Endothelial cell of umbilical vein (primary cell): ENCODE results near the gene FBXL19. TPM values are rescaled to one million over a fixed set of nuclear protein-coding genes. Genes with fewer than 3 reads are reported as not detected.

Experiments
- BruUV-seq: library from RNA; stranded (reverse); fragments of 400-500 nt; replicated peaks from 2 replicates; lab custom pipeline; 2021; lab: Mats Ljungman, UMichigan
- CTCF ChIA-PET: fragments of 300-600, 350-600 bp; sonication (Branson Sonifier 250); formaldehyde crosslinking; loops from one replicate; lab custom pipeline; 2021; ENCODE audit warnings: antibody characterized with exemption, inconsistent platforms; lab: Charles Lee
- POLR2A ChIA-PET: fragments of 300-600, 350-600 bp; sonication (Branson Sonifier 250); formaldehyde crosslinking; loops from one replicate; lab custom pipeline; 2021; ENCODE audit warnings: antibody characterized with exemption, inconsistent platforms; lab: Charles Lee
- DNase-seq: peaks from one replicate; pipeline ENCODE4 v3.0.0-alpha.2; 2011; ENCODE audit warnings: low read depth, low spot score
- FAIRE-seq: peaks from 2 replicates; lab custom pipeline; 2011; peaks lifted over from hg19 to GRCh38; lab: Jason Lieb, UNC
- H2AFZ ChIP-seq: 2 replicates; pipeline ENCODE4 v1.6.0; 2012; ENCODE audit warnings: low read depth, low read length, control low read depth, inconsistent platforms
- H3K27ac ChIP-seq: 2 replicates; pipeline ENCODE4 v1.5.1; 2011; ENCODE audit warnings: low read depth, mild to moderate bottlenecking, control low read depth, low read length, moderate library complexity; ENCODE audit not compliant: insufficient read depth
- H3K27me3 ChIP-seq, 2 experiments: 2 replicates each; pipeline versions ENCODE4 v1.6.0 to v1.6.1; 2011; ENCODE audit warnings: low read length in 2 of 2, mixed read lengths in 1 of 2; ENCODE audit not compliant: control insufficient read depth in 2 of 2, insufficient read depth in 2 of 2
- H3K36me3 ChIP-seq, 2 experiments: 2 replicates in 1 of 2; 3 replicates in 1 of 2; pipeline ENCODE4 v1.5.1; 2011; ENCODE audit warnings: low read length in 2 of 2, mild to moderate bottlenecking in 1 of 2, moderate library complexity in 1 of 2; ENCODE audit not compliant: control insufficient read depth in 2 of 2, insufficient read depth in 2 of 2; ENCODE audit errors: extremely low read depth in 1 of 2
- H3K4me1 ChIP-seq: 3 replicates; pipeline ENCODE4 v1.5.1; 2011; ENCODE audit warnings: mild to moderate bottlenecking, low read length; ENCODE audit not compliant: control insufficient read depth, insufficient read depth; ENCODE audit errors: extremely low read depth
- H3K4me2 ChIP-seq: 2 replicates; pipeline ENCODE4 v1.6.1; 2011; ENCODE audit warnings: low read length, control low read depth, mixed read lengths; ENCODE audit not compliant: insufficient read depth
- H3K4me3 ChIP-seq, 3 experiments: fragments of 200-600 bp in 1 of 3; sonication (generic), shearing (Covaris generic) in 1 of 3; replicated peaks in 1 of 3; 2 replicates each; pipeline ENCODE4 v1.5.1; 2011 to 2016; ENCODE audit warnings: control low read depth in 3 of 3, low read length in 3 of 3, mild to moderate bottlenecking in 2 of 3, inconsistent platforms in 1 of 3, low read depth in 1 of 3, moderate library complexity in 1 of 3; ENCODE audit not compliant: insufficient read depth in 1 of 3
- H3K79me2 ChIP-seq: 2 replicates; pipeline ENCODE4 v1.6.0; 2012; ENCODE audit warnings: low read length, inconsistent platforms; ENCODE audit not compliant: control insufficient read depth, insufficient read depth
- H3K9ac ChIP-seq: replicated peaks from 2 replicates; pipeline ENCODE3; 2011; ENCODE audit warnings: low read length, control low read depth; ENCODE audit not compliant: insufficient read depth; ENCODE audit errors: extremely low read depth
- H3K9me1 ChIP-seq: replicated peaks from 3 replicates; pipeline ENCODE4 v1.6.0; 2011; ENCODE audit warnings: mild to moderate bottlenecking, low read length; ENCODE audit not compliant: control insufficient read depth, insufficient read depth; ENCODE audit errors: extremely low read depth
- H3K9me3 ChIP-seq: replicated peaks from 2 replicates; pipeline ENCODE4 v1.5.1; 2012; ENCODE audit warnings: low read length, inconsistent platforms; ENCODE audit not compliant: control insufficient read depth, insufficient read depth
- H4K20me1 ChIP-seq: replicated peaks from 2 replicates; pipeline ENCODE3; 2011; ENCODE audit warnings: mild to moderate bottlenecking, low read length; ENCODE audit not compliant: control insufficient read depth, insufficient read depth; ENCODE audit errors: extremely low read depth
- CTCF ChIP-seq, 2 donors: IDR thresholded peaks; 1 replicate in 1 of 2; 2 replicates in 1 of 2; pipeline ENCODE4 v1.5.1; 2011; ENCODE audit warnings: low read length in 2 of 2, mild to moderate bottlenecking in 2 of 2, moderate library complexity in 2 of 2, control low read depth in 1 of 2, inconsistent platforms in 1 of 2, low read depth in 1 of 2; ENCODE audit not compliant: insufficient read depth in 1 of 2; ENCODE audit errors: extremely low read depth in 1 of 2
- EZH2 ChIP-seq: IDR thresholded peaks from 2 replicates; pipeline ENCODE4 v1.6.1; 2012; ENCODE audit warnings: borderline replicate concordance, low read depth, mild to moderate bottlenecking, moderate library complexity, low read length, inconsistent platforms; ENCODE audit not compliant: severe bottlenecking
- FOS ChIP-seq: IDR thresholded peaks from 2 replicates; pipeline ENCODE4 v1.6.1; 2011; ENCODE audit warnings: mild to moderate bottlenecking, low read length, moderate library complexity, borderline replicate concordance; ENCODE audit not compliant: insufficient read depth
- GATA2 ChIP-seq: IDR thresholded peaks from 2 replicates; pipeline ENCODE4 v1.7.0; 2011; ENCODE audit warnings: low read depth, mild to moderate bottlenecking, moderate library complexity, mixed read lengths, low read length; ENCODE audit not compliant: insufficient read length, insufficient read depth
- JUN ChIP-seq: IDR thresholded peaks from 2 replicates; pipeline ENCODE4 v1.6.1; 2011; ENCODE audit warnings: borderline replicate concordance, low read depth; ENCODE audit not compliant: insufficient read length, insufficient read depth
- MYC ChIP-seq: IDR thresholded peaks from one replicate; pipeline ENCODE4 v1.6.1; 2011; ENCODE audit warnings: mild to moderate bottlenecking, low read depth, low read length
- POLR2A ChIP-seq: IDR thresholded peaks from 2 replicates; pipeline ENCODE4 v1.6.1; 2012; ENCODE audit warnings: low read depth, mild to moderate bottlenecking, control low read depth, low read length
- POLR2AphosphoS5 ChIP-seq: IDR thresholded peaks from 2 replicates; pipeline ENCODE4 v1.6.1; 2012; ENCODE audit warnings: low read depth, mild to moderate bottlenecking, control low read depth, low read length, moderate library complexity; ENCODE audit not compliant: insufficient read depth
- dilution Hi-C: fragments of 300-500 bp; cut with MboI; formaldehyde crosslinking; loops from one replicate; pipeline ENCODE4 v1.15.0; 2019; ENCODE audit warnings: low sequenced_read_pairs; ENCODE audit not compliant: extremely low pct_ligation_motif_present
- intact Hi-C: fragments of 100-400 bp; cut with micrococcal nuclease; formaldehyde crosslinking; loops from one replicate; pipeline ENCODE4 v1.10.0; 2022
- polyA plus RNA-seq, 4 experiments: library from polyadenylated mRNA; depleted of rRNA in 3 of 4; stranded (reverse) in 3 of 4; unstranded in 1 of 4; fragments of >200 nt; gene quantifications; 2 replicates each; pipeline versions ENCODE4 v1.2.1 to v1.2.3, GENCODE V29; 2011 to 2012; ENCODE audit warnings: missing spikeins in 1 of 4
- total RNA-seq: library from RNA; stranded (reverse); gene quantifications from 2 replicates; pipeline ENCODE4 v1.2.3, GENCODE V29; 2021
- TF ChIP-seq, protein P1 (sequence below): IDR thresholded peaks from 2 replicates; pipeline ENCODE4 v1.6.1; 2011; ENCODE audit not compliant: insufficient read depth, insufficient read length

FBXL19 gene
- total and polyA plus RNA-seq, 2 donors (not counting 3 experiments of a cell fraction or from before 2014, with no cell fraction given): 22.1 to 38.0 TPM

DNA sequence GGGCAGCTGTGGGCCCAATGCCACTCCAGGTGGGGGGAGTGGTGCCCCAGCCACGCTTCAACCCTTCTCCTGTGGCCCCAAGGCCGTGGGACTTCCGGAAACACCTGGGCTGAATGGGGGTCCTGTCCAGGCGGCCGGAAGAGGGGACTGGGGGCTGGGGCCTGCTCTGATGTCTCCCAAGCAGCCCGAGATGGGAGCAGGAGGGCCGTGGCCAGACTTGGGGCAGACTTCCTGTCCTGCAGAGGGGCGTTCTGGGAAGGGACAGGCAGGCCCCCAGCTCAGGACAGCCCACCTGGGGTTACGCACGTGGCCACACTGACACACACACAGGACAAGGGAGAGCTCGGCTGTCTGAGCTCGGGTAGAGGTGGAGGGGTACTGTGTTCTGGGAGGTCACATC is 66.7 kb downstream of the FBXL19 start:
- Histone ChIP-seq H3K36me3 (no peaks in the 10 kb centered on the region), H3K9me1 (no peaks in the 10 kb centered on the region), H3K79me2 (no peaks in the 10 kb centered on the region), H3K27ac (no peak overlapping the region), H3K9ac (no peak overlapping the region), H4K20me1 (no peaks in the 10 kb centered on the region), H3K4me2 (no peak overlapping the region), H3K9me3 (no peaks in the 10 kb centered on the region), H2AFZ (no peak overlapping the region), H3K4me3 (no peak overlapping the region), H3K4me1 (no peaks in the 10 kb centered on the region), H3K27me3 (no peaks in the 10 kb centered on the region)
- FAIRE-seq (no peak), DNase-seq (no peak)
- ChIA-PET CTCF (no interaction called here), POLR2A (no interaction called here)
- no TSS peak for BruUV-seq
- intact Hi-C loops (no loop called here), dilution Hi-C loops (no loop called here)
- TF ChIP-seq, protein P1, sequence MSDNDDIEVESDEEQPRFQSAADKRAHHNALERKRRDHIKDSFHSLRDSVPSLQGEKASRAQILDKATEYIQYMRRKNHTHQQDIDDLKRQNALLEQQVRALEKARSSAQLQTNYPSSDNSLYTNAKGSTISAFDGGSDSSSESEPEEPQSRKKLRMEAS: no peak
- TF ChIP-seq CTCF (IDR thresholded peaks at IDR 0.05; ENCODE audit: extremely low read depth in 1 of 2, insufficient read depth in 1 of 2, low read depth in 1 of 2, low read length in 2 of 2) (no peak), POLR2A (no peak), MYC (no peak), EZH2 (no peak), FOS (no peak), JUN (no peak), POLR2AphosphoS5 (no peak), GATA2 (no peak)
